GM19455 (cell line): ENCODE results near the gene FRYL.
"Not testable (repeated sequence)": the region's sequence is repeated elsewhere in the genome, so short reads cannot be mapped to it uniquely, and the experiment has no call there.

ENCODE experiments used
- ATAC-seq: cut with Tn5 transposase; IDR thresholded peaks from one replicate; pipeline ENCODE4 v1.9.1; 2021; ENCODE audit not compliant: unreplicated experiment

FRYL gene

GRCh38 chr4:48704091-48704802 is 75.8 kb downstream of the FRYL start:
- no peak for ATAC-seq

GRCh38 chr4:48699475-48699874 is 80.6 kb downstream of the FRYL start:
- no peak for ATAC-seq

- ATAC-seq, result no peak
Measured at GRCh38 chr4:48698029-48698971, 81.8 kb downstream of the FRYL start.

- ATAC-seq, result not testable (repeated sequence)
Measured at GRCh38 chr4:48697516-48697915, 82.6 kb downstream of the FRYL start.

GRCh38 chr4:48694824-48695223 is 85.3 kb downstream of the FRYL start:
- no peak for ATAC-seq

GRCh38 chr4:48693856-48694574 is 86.1 kb downstream of the FRYL start:
- no peak for ATAC-seq

- ATAC-seq, result no peak
Measured at GRCh38 chr4:48692897-48693296, 87.2 kb downstream of the FRYL start.

- ATAC-seq, result no peak
Measured at GRCh38 chr4:48692044-48692443, 88.0 kb downstream of the FRYL start.

- no peak for ATAC-seq
Measured at GRCh38 chr4:48688953-48689352, 91.1 kb downstream of the FRYL start.

GRCh38 chr4:48687313-48688051 is 92.6 kb downstream of the FRYL start:
- no peak for ATAC-seq

GRCh38 chr4:48686369-48686768 is 93.7 kb downstream of the FRYL start:
- no peak for ATAC-seq

- peak; percentile 78 for ATAC-seq
Measured at GRCh38 chr4:48683784-48684666, 96.1 kb downstream of the FRYL start.

GRCh38 chr4:48682870-48683269 is 97.2 kb downstream of the FRYL start:
- ATAC-seq, result not testable (repeated sequence)

- ATAC-seq, result peak; percentile 50
Measured at GRCh38 chr4:48681856-48682255, 98.2 kb downstream of the FRYL start.

GRCh38 chr4:48680848-48681568 is 99.1 kb downstream of the FRYL start:
- ATAC-seq, result no peak

- ATAC-seq, result no peak
Measured at GRCh38 chr4:48673537-48673936, 106.5 kb downstream of the FRYL start.

- no peak for ATAC-seq
Measured at GRCh38 chr4:48670587-48670986, 109.5 kb downstream of the FRYL start.

GRCh38 chr4:48669086-48669485 is 111.0 kb downstream of the FRYL start:
- ATAC-seq, result no peak
